Heart left ventricle (tissue), 16 donors: ENCODE measurements around the gene PTTG1IP2. TPM values are rescaled to one million over a fixed set of nuclear protein-coding genes. Genes with fewer than 3 reads are reported as not detected.
A peak's percentile ranks its signal among the peaks of the same experiment; 100 is the strongest.

Experiments
- ATAC-seq, 4 donors: fragments of 200-7000 bp; cut with Tn5 transposase; one replicate each; pipeline ENCODE4 v1.9.1; 2020 to 2022; ENCODE audit warnings: moderate library complexity in 4 of 4, mild to moderate bottlenecking in 3 of 4, moderate number of reproducible peaks in 1 of 4
- DNase-seq, 5 donors: peaks; one replicate each; pipeline ENCODE4 v3.0.0-alpha.2; 2020
- H3K27ac ChIP-seq, 12 donors: fragments of 200-600 bp; sonication (generic) in 4 of 12; one replicate each; pipeline versions ENCODE4 v1.5.0 to v1.8.0; 2016 to 2022; ENCODE audit warnings: mild to moderate bottlenecking in 2 of 12
- H3K27me3 ChIP-seq, 9 donors: fragments of 200-600 bp; sonication (generic) in 2 of 9; one replicate each; pipeline versions ENCODE4 v1.5.1 to v1.8.0; 2016 to 2022; ENCODE audit warnings: mild to moderate bottlenecking in 3 of 9
- H3K36me3 ChIP-seq, 9 donors: fragments of 200-600 bp; sonication (generic) in 2 of 9; one replicate each; pipeline versions ENCODE4 v1.5.0 to v1.8.0; 2018 to 2022; ENCODE audit warnings: mild to moderate bottlenecking in 2 of 9
- H3K4me1 ChIP-seq, 12 donors: fragments of 200-600 bp; sonication (generic) in 4 of 12; one replicate each; pipeline versions ENCODE4 v1.5.0 to v1.8.0; 2016 to 2022; ENCODE audit warnings: mild to moderate bottlenecking in 3 of 12
- H3K4me3 ChIP-seq, 12 donors: fragments of 200-600 bp; sonication (generic) in 4 of 12; one replicate each; pipeline versions ENCODE4 v1.5.0 to v1.8.0; 2017 to 2022; ENCODE audit warnings: mild to moderate bottlenecking in 9 of 12, moderate library complexity in 4 of 12
- H3K9me3 ChIP-seq, 12 donors: fragments of 200-600 bp; sonication (generic) in 4 of 12; one replicate each; pipeline versions ENCODE4 v1.5.0 to v1.8.0; 2016 to 2022; ENCODE audit warnings: mild to moderate bottlenecking in 1 of 12
- POLR2A ChIP-seq, 2 donors: fragments of 450-650 bp; IDR thresholded peaks; one replicate each; pipeline ENCODE4 v1.6.1; 2017; ENCODE audit warnings: antibody characterized with exemption in 2 of 2, mild to moderate bottlenecking in 2 of 2, moderate library complexity in 2 of 2
- WGBS, 4 donors: extraction: QIAGEN DNeasy Blood & Tissue Kit in 2 of 4; methylation state at CpG; one replicate each; pipeline versions ENCODE4 v1.1.5 to v1.1.7; 2013 to 2018; 5-methylcytosine and 5-hydroxymethylcytosine counted together
- intact Hi-C, 10 donors: fragments of 100-400 bp; cut with DNase I; formaldehyde crosslinking; loops; one replicate each; pipeline versions ENCODE4 v1.11.1 to v1.14.2; 2022
- polyA plus RNA-seq, 2 donors: library from polyadenylated mRNA; stranded (reverse); fragments of 200-250 nt; gene quantifications; one replicate each; pipeline ENCODE4 v1.2.3, GENCODE V29; 2013
- total RNA-seq, 9 donors: library from RNA; depleted of rRNA in 2 of 9; stranded (reverse); fragments of >200 nt in 2 of 9; fragmentation: NEBNext Ultra II Directional in 3 of 9; extraction: Animal tissue kit (Norgen Biotek cat#: 25700) in 3 of 9; gene quantifications; one replicate each; pipeline versions ENCODE4 v1.1.0 to v1.2.4, GENCODE V29; 2016 to 2023
- TF ChIP-seq, protein P1 (sequence below), 12 donors: fragments of 200-600 bp; sonication (generic) in 4 of 12; IDR thresholded peaks; one replicate each; pipeline versions ENCODE4 v1.5.0 to v1.8.0; 2018 to 2022; ENCODE audit warnings: antibody characterized with exemption in 12 of 12, mild to moderate bottlenecking in 5 of 12
- donor health status: ischemic (EF 13 %, LVEDD 7.1; RV severe dilation, severe dysfunction).
- donor health status: healthy with polysubstance abuse.
- donor health status: DM: no; HTN: yes; CAD: no.
- donor health status: DM: no; HTN: no; CAD: no.
- donor health status: ischemic (EF 25% LVEDD 6.9; RV normal size, moderate dysfunction).
- donor health status: ischemic (EF 25% LVEDD 5.7; RV mildly dilated, moderate dysfunction).
- donor health status: healthy.
- donor health status: DM: yes; HTN: yes; CAD: no.
- donor health status: ischemic (EF 35%, LVEDD 5.7; RV mildly dilated, moderate dysfunction).
- donor health status: nonischemic (EF 11% LVEDD 7.7; RV severe dilation, severe dysfunction).
- donor health status: DM: yes; HTN: yes; CAD: no.
- donor health status: PGD.
- donor health status: ischemic (EF 29% LVEDD 5.4; RV normal size, mild dysfunction).
- donor health status: nonischemic (EF 23%, LVEDD 6.1; RV moderate dilation, normal function).

Gene PTTG1IP2
- total and polyA plus RNA-seq, 11 donors, result not detected

DNA sequence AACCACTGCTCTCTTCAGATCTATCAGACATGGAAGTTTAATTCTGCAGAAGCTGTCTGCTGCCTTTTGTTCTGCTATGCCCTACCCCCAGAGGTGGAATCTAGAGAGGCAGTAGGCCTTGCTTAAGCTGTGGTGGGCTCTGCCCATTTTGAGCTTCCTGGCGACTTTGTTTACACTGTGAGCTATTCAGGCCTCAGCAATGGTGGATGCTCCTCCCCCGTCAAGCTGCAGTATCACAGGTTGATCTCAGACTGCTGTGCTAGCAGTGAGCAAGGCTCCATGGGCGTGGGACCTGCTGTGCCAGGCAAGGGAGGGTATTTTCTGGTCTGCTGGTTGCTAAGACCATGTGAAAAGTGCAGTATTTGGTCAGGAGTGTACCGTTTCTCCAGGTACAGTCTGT is 81.6 kb downstream of the PTTG1IP2 start:
- TF ChIP-seq, protein P1, sequence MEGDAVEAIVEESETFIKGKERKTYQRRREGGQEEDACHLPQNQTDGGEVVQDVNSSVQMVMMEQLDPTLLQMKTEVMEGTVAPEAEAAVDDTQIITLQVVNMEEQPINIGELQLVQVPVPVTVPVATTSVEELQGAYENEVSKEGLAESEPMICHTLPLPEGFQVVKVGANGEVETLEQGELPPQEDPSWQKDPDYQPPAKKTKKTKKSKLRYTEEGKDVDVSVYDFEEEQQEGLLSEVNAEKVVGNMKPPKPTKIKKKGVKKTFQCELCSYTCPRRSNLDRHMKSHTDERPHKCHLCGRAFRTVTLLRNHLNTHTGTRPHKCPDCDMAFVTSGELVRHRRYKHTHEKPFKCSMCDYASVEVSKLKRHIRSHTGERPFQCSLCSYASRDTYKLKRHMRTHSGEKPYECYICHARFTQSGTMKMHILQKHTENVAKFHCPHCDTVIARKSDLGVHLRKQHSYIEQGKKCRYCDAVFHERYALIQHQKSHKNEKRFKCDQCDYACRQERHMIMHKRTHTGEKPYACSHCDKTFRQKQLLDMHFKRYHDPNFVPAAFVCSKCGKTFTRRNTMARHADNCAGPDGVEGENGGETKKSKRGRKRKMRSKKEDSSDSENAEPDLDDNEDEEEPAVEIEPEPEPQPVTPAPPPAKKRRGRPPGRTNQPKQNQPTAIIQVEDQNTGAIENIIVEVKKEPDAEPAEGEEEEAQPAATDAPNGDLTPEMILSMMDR (IDR thresholded peaks at IDR 0.05), result no peak
- TF ChIP-seq POLR2A (IDR thresholded peaks at IDR 0.05), result no peak
- 77 to 100% (median 80%) methylated on average over 2 to 4 of the region's 4 CpGs for WGBS, 4 donors
- Histone ChIP-seq H3K27ac (no peak overlapping the region), H3K27me3 (no peaks in the 10 kb centered on the region), H3K36me3 (no peaks in the 10 kb centered on the region), H3K4me1 (no peaks in the 10 kb centered on the region), H3K4me3 (no peak overlapping the region), H3K9me3 (no peaks in the 10 kb centered on the region)
- ATAC-seq (no peak), DNase-seq (no peak)
- intact Hi-C loops, result loop anchor here in 6 of 10 donors (5.0 kb wide), 4 partner anchors 46 to 486 kb away; partner anchors contain the start of gene CDK14 (in 1 of the 6)

DNA sequence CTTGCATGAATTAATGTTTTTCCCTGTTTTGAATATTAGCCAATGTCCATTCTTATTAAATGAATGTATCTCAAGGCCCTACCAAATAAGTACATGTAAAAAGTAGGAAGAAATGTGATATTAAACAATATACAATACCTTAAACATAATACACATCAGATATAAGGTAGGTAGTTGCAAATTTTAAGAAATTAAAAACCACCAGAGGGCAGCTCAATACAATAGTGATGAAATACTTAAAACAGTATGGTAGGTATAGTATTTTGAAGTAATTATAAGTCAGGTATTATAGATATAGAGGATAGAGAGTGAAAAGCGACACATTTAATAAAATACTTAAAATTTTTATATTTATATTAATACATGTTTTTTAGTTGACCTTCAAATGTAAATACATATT is 83.1 kb downstream of the PTTG1IP2 start:
- Histone ChIP-seq H3K36me3 (no peaks in the 10 kb centered on the region), H3K4me1 (no peaks in the 10 kb centered on the region), H3K27me3 (no peaks in the 10 kb centered on the region), H3K27ac (no peak overlapping the region), H3K4me3 (no peak overlapping the region), H3K9me3 (no peaks in the 10 kb centered on the region)
- ATAC-seq (peak in 1 of 4 donors; percentile 57), DNase-seq (no peak)
- intact Hi-C loops, result loop anchor here in 9 of 10 donors (1.0 to 5.0 kb wide), 9 partner anchors 45 to 485 kb away; partner anchors contain the start of gene CDK14 (in 1 of the 9)
- TF ChIP-seq, protein P1 (IDR thresholded peaks at IDR 0.05), result peak in 11 of 12 donors; percentile 18 to 63 (median 49)
- TF ChIP-seq POLR2A (IDR thresholded peaks at IDR 0.05), result no peak
- 49 to 71% (median 56%) methylated on average over 1 of the region's 1 CpG for WGBS, 4 donors

DNA sequence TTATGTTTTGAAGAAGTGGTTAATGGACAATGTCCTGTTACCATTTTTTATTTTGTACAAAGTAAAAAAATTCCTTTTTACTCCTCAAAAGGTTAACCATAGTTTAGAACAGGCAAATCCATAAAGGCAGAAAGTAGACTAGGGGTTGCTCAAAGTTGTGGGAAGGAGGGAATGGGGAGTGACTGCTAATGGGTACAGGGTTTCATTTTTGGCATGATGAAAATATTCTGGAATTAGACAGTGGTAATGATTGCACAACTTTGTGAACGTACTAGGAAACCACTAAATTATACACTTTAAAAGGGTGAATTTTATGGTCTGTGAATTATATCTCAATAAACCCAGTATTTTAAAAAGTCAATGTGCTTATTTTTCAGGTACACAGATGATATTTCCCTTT is 91.3 kb downstream of the PTTG1IP2 start:
- WGBS, 4 donors, result 62 to 75% (median 65%) methylated on average over 1 of the region's 1 CpG

More for the DNA sequence above, 91.3 kb downstream of the PTTG1IP2 start:
- intact Hi-C loops, result no loop called here
- DNase-seq (no peak), ATAC-seq (no peak)
- Histone ChIP-seq H3K27ac (no peak overlapping the region), H3K27me3 (no peaks in the 10 kb centered on the region), H3K9me3 (no peaks in the 10 kb centered on the region), H3K36me3 (no peaks in the 10 kb centered on the region), H3K4me3 (no peak overlapping the region), H3K4me1 (no peaks in the 10 kb centered on the region)
- TF ChIP-seq, protein P1 (IDR thresholded peaks at IDR 0.05), result no peak
- TF ChIP-seq POLR2A (IDR thresholded peaks at IDR 0.05), result no peak

Other genes with a start within 250 kb of the PTTG1IP2 start
- 1 to 10 TPM; 1.3 to 4.5 (median 2.7) TPM for gene CFAP69, start 224.5 kb upstream of the PTTG1IP2 start, total RNA-seq
- 1 to 10 TPM; 1.0 to 1.3 TPM for gene CFAP69, start 224.5 kb upstream of the PTTG1IP2 start, polyA plus RNA-seq
- not detected for gene FAM237B, start 148.3 kb upstream of the PTTG1IP2 start, total RNA-seq
- gene FAM237B, start 148.3 kb upstream of the PTTG1IP2 start, polyA plus RNA-seq, result not detected
- gene GTPBP10, start 122.9 kb upstream of the PTTG1IP2 start, total RNA-seq, result 10 to 100 TPM in 8 of 9 donors, 1 to 10 TPM in 1; 8.2 to 28.4 (median 20.0) TPM
- 10 to 100 TPM; 15.5 to 16.8 TPM for gene GTPBP10, start 122.9 kb upstream of the PTTG1IP2 start, polyA plus RNA-seq
- gene CLDN12, start 66.2 kb upstream of the PTTG1IP2 start, total RNA-seq, result 10 to 100 TPM; 20.7 to 45.2 (median 32.2) TPM
- 10 to 100 TPM; 22.3 to 23.6 TPM for gene CLDN12, start 66.2 kb upstream of the PTTG1IP2 start, polyA plus RNA-seq
- gene CDK14, start 126.7 kb downstream of the PTTG1IP2 start, total RNA-seq, result 10 to 100 TPM; 12.2 to 37.7 (median 26.3) TPM
- 10 to 100 TPM in 1 of 2 donors, 1 to 10 TPM in 1; 2.9 to 13.9 TPM for gene CDK14, start 126.7 kb downstream of the PTTG1IP2 start, polyA plus RNA-seq